Endothelial cell of umbilical vein (primary cell): ENCODE measurements around the gene CLCA1. TPM values are rescaled to one million over a fixed set of nuclear protein-coding genes. Genes with fewer than 3 reads are reported as not detected.

Source experiments
- BruUV-seq: library from RNA; stranded (reverse); fragments of 400-500 nt; replicated peaks from 2 replicates; lab custom pipeline; 2021; lab: Mats Ljungman, UMichigan
- CTCF ChIA-PET: fragments of 300-600, 350-600 bp; sonication (Branson Sonifier 250); formaldehyde crosslinking; loops from one replicate; lab custom pipeline; 2021; ENCODE audit warnings: antibody characterized with exemption, inconsistent platforms; lab: Charles Lee
- POLR2A ChIA-PET: fragments of 300-600, 350-600 bp; sonication (Branson Sonifier 250); formaldehyde crosslinking; loops from one replicate; lab custom pipeline; 2021; ENCODE audit warnings: antibody characterized with exemption, inconsistent platforms; lab: Charles Lee
- DNase-seq: peaks from one replicate; pipeline ENCODE4 v3.0.0-alpha.2; 2011; ENCODE audit warnings: low read depth, low spot score
- FAIRE-seq: peaks from 2 replicates; lab custom pipeline; 2011; peaks lifted over from hg19 to GRCh38; lab: Jason Lieb, UNC
- H2AFZ ChIP-seq: 2 replicates; pipeline ENCODE4 v1.6.0; 2012; ENCODE audit warnings: low read depth, low read length, control low read depth, inconsistent platforms
- H3K27ac ChIP-seq: 2 replicates; pipeline ENCODE4 v1.5.1; 2011; ENCODE audit warnings: low read depth, mild to moderate bottlenecking, control low read depth, low read length, moderate library complexity; ENCODE audit not compliant: insufficient read depth
- H3K27me3 ChIP-seq, 2 experiments: 2 replicates each; pipeline versions ENCODE4 v1.6.0 to v1.6.1; 2011; ENCODE audit warnings: low read length in 2 of 2, mixed read lengths in 1 of 2; ENCODE audit not compliant: control insufficient read depth in 2 of 2, insufficient read depth in 2 of 2
- H3K36me3 ChIP-seq, 2 experiments: 2 replicates in 1 of 2; 3 replicates in 1 of 2; pipeline ENCODE4 v1.5.1; 2011; ENCODE audit warnings: low read length in 2 of 2, mild to moderate bottlenecking in 1 of 2, moderate library complexity in 1 of 2; ENCODE audit not compliant: control insufficient read depth in 2 of 2, insufficient read depth in 2 of 2; ENCODE audit errors: extremely low read depth in 1 of 2
- H3K4me1 ChIP-seq: 3 replicates; pipeline ENCODE4 v1.5.1; 2011; ENCODE audit warnings: mild to moderate bottlenecking, low read length; ENCODE audit not compliant: control insufficient read depth, insufficient read depth; ENCODE audit errors: extremely low read depth
- H3K4me2 ChIP-seq: 2 replicates; pipeline ENCODE4 v1.6.1; 2011; ENCODE audit warnings: low read length, control low read depth, mixed read lengths; ENCODE audit not compliant: insufficient read depth
- H3K4me3 ChIP-seq, 3 experiments: fragments of 200-600 bp in 1 of 3; sonication (generic), shearing (Covaris generic) in 1 of 3; replicated peaks in 1 of 3; 2 replicates each; pipeline ENCODE4 v1.5.1; 2011 to 2016; ENCODE audit warnings: control low read depth in 3 of 3, low read length in 3 of 3, mild to moderate bottlenecking in 2 of 3, inconsistent platforms in 1 of 3, low read depth in 1 of 3, moderate library complexity in 1 of 3; ENCODE audit not compliant: insufficient read depth in 1 of 3
- H3K79me2 ChIP-seq: 2 replicates; pipeline ENCODE4 v1.6.0; 2012; ENCODE audit warnings: low read length, inconsistent platforms; ENCODE audit not compliant: control insufficient read depth, insufficient read depth
- H3K9ac ChIP-seq: replicated peaks from 2 replicates; pipeline ENCODE3; 2011; ENCODE audit warnings: low read length, control low read depth; ENCODE audit not compliant: insufficient read depth; ENCODE audit errors: extremely low read depth
- H3K9me1 ChIP-seq: replicated peaks from 3 replicates; pipeline ENCODE4 v1.6.0; 2011; ENCODE audit warnings: mild to moderate bottlenecking, low read length; ENCODE audit not compliant: control insufficient read depth, insufficient read depth; ENCODE audit errors: extremely low read depth
- H3K9me3 ChIP-seq: replicated peaks from 2 replicates; pipeline ENCODE4 v1.5.1; 2012; ENCODE audit warnings: low read length, inconsistent platforms; ENCODE audit not compliant: control insufficient read depth, insufficient read depth
- H4K20me1 ChIP-seq: replicated peaks from 2 replicates; pipeline ENCODE3; 2011; ENCODE audit warnings: mild to moderate bottlenecking, low read length; ENCODE audit not compliant: control insufficient read depth, insufficient read depth; ENCODE audit errors: extremely low read depth
- CTCF ChIP-seq, 2 donors: IDR thresholded peaks; 1 replicate in 1 of 2; 2 replicates in 1 of 2; pipeline ENCODE4 v1.5.1; 2011; ENCODE audit warnings: low read length in 2 of 2, mild to moderate bottlenecking in 2 of 2, moderate library complexity in 2 of 2, control low read depth in 1 of 2, inconsistent platforms in 1 of 2, low read depth in 1 of 2; ENCODE audit not compliant: insufficient read depth in 1 of 2; ENCODE audit errors: extremely low read depth in 1 of 2
- EZH2 ChIP-seq: IDR thresholded peaks from 2 replicates; pipeline ENCODE4 v1.6.1; 2012; ENCODE audit warnings: borderline replicate concordance, low read depth, mild to moderate bottlenecking, moderate library complexity, low read length, inconsistent platforms; ENCODE audit not compliant: severe bottlenecking
- FOS ChIP-seq: IDR thresholded peaks from 2 replicates; pipeline ENCODE4 v1.6.1; 2011; ENCODE audit warnings: mild to moderate bottlenecking, low read length, moderate library complexity, borderline replicate concordance; ENCODE audit not compliant: insufficient read depth
- GATA2 ChIP-seq: IDR thresholded peaks from 2 replicates; pipeline ENCODE4 v1.7.0; 2011; ENCODE audit warnings: low read depth, mild to moderate bottlenecking, moderate library complexity, mixed read lengths, low read length; ENCODE audit not compliant: insufficient read length, insufficient read depth
- JUN ChIP-seq: IDR thresholded peaks from 2 replicates; pipeline ENCODE4 v1.6.1; 2011; ENCODE audit warnings: borderline replicate concordance, low read depth; ENCODE audit not compliant: insufficient read length, insufficient read depth
- MAX ChIP-seq: IDR thresholded peaks from 2 replicates; pipeline ENCODE4 v1.6.1; 2011; ENCODE audit not compliant: insufficient read depth, insufficient read length
- MYC ChIP-seq: IDR thresholded peaks from one replicate; pipeline ENCODE4 v1.6.1; 2011; ENCODE audit warnings: mild to moderate bottlenecking, low read depth, low read length
- POLR2A ChIP-seq: IDR thresholded peaks from 2 replicates; pipeline ENCODE4 v1.6.1; 2012; ENCODE audit warnings: low read depth, mild to moderate bottlenecking, control low read depth, low read length
- POLR2AphosphoS5 ChIP-seq: IDR thresholded peaks from 2 replicates; pipeline ENCODE4 v1.6.1; 2012; ENCODE audit warnings: low read depth, mild to moderate bottlenecking, control low read depth, low read length, moderate library complexity; ENCODE audit not compliant: insufficient read depth
- dilution Hi-C: fragments of 300-500 bp; cut with MboI; formaldehyde crosslinking; loops from one replicate; pipeline ENCODE4 v1.15.0; 2019; ENCODE audit warnings: low sequenced_read_pairs; ENCODE audit not compliant: extremely low pct_ligation_motif_present
- intact Hi-C: fragments of 100-400 bp; cut with micrococcal nuclease; formaldehyde crosslinking; loops from one replicate; pipeline ENCODE4 v1.10.0; 2022
- polyA plus RNA-seq, 4 experiments: library from polyadenylated mRNA; depleted of rRNA in 3 of 4; stranded (reverse) in 3 of 4; unstranded in 1 of 4; fragments of >200 nt; gene quantifications; 2 replicates each; pipeline versions ENCODE4 v1.2.1 to v1.2.3, GENCODE V29; 2011 to 2012; ENCODE audit warnings: missing spikeins in 1 of 4
- total RNA-seq: library from RNA; stranded (reverse); gene quantifications from 2 replicates; pipeline ENCODE4 v1.2.3, GENCODE V29; 2021

CLCA1 gene
- total and polyA plus RNA-seq, 2 donors (not counting 3 experiments of a cell fraction or from before 2014, with no cell fraction given): not detected

- H3K36me3 ChIP-seq: no peaks in the 10 kb centered on the region
- H3K9ac ChIP-seq: no peak overlapping the region
- no peaks in the 10 kb centered on the region for H4K20me1 ChIP-seq
- H3K4me1 ChIP-seq: peaks cover 2% of the 10 kb centered on the region
- H3K9me3 ChIP-seq: no peaks in the 10 kb centered on the region
- BruUV-seq: no TSS peak
- H3K4me3 ChIP-seq: no peak overlapping the region
- intact Hi-C loops (no loop called here), dilution Hi-C loops (no loop called here)
- no peaks in the 10 kb centered on the region for H3K79me2 ChIP-seq
- H3K9me1 ChIP-seq: no peaks in the 10 kb centered on the region
- DNase-seq (no peak), FAIRE-seq (no peak)
- POLR2A ChIA-PET: no interaction called here
- H3K27ac ChIP-seq: no peak overlapping the region
- peaks cover 6 to 14% of the 10 kb centered on the region in 2 experiments for H3K27me3 ChIP-seq
- no peak overlapping the region for H3K4me2 ChIP-seq
- TF ChIP-seq MYC: no peak
- TF ChIP-seq GATA2: no peak
- no peak for TF ChIP-seq FOS
- no peak for TF ChIP-seq CTCF (IDR thresholded peaks at IDR 0.05; ENCODE audit: extremely low read depth in 1 of 2, insufficient read depth in 1 of 2, low read depth in 1 of 2, low read length in 2 of 2)
- TF ChIP-seq EZH2: no peak
- no peak for TF ChIP-seq POLR2AphosphoS5
- no peak for TF ChIP-seq MAX
- TF ChIP-seq JUN: no peak
- TF ChIP-seq POLR2A: no peak
- H2AFZ ChIP-seq: no peak overlapping the region
- CTCF ChIA-PET: interaction anchor here (1.4 kb wide), 1 partner anchor 16 kb away, joined by 4 read pairs; no protein-coding TSS in a partner anchor
Measured at GRCh38 chr1:86435327-86435726, 33.4 kb upstream of the CLCA1 start.
